HL-60 (cell line): ENCODE data around the gene AKR1C1.
"Not testable (repeated sequence)": the region's sequence is repeated elsewhere in the genome, so short reads cannot be mapped to it uniquely, and the experiment has no call there.

ENCODE experiments used
- DNase-seq, 2 experiments: peaks; one replicate each; pipeline ENCODE4 v3.0.0-alpha.2; 2010 to 2020; ENCODE audit warnings: low read depth in 1 of 2, low spot score in 1 of 2
- H3K27ac ChIP-seq: fragments of 250-450 bp; sonication (Bioruptor Pico); replicated peaks from 2 replicates; pipeline ENCODE4 v1.5.1; 2020; ENCODE audit warnings: mild to moderate bottlenecking, moderate library complexity
- H3K27me3 ChIP-seq: fragments of 250-450 bp; sonication (Bioruptor Pico); 2 replicates; pipeline ENCODE4 v1.5.1; 2021; ENCODE audit warnings: mild to moderate bottlenecking, moderate library complexity; ENCODE audit not compliant: insufficient read depth, poor library complexity, severe bottlenecking
- H3K4me3 ChIP-seq: replicated peaks from 2 replicates; pipeline ENCODE4 v1.5.1; 2011; ENCODE audit warnings: mild to moderate bottlenecking, control low read depth, low read length; ENCODE audit not compliant: insufficient read depth
- GABPA ChIP-seq: IDR thresholded peaks from 2 replicates; pipeline ENCODE4 v1.6.1; 2012; ENCODE audit warnings: low read depth
- POLR2AphosphoS5 ChIP-seq: IDR thresholded peaks from 2 replicates; pipeline ENCODE4 v1.6.1; 2012; ENCODE audit warnings: low read depth
- SPI1 ChIP-seq: IDR thresholded peaks from 2 replicates; pipeline ENCODE4 v1.6.1; 2012; ENCODE audit warnings: low read depth, mild to moderate bottlenecking, borderline replicate concordance
- long read RNA-seq: library from polyadenylated mRNA; unstranded; transcript quantifications from one replicate; pipeline ENCODE4 v2.0.0, GENCODE V29; 2020
- TF ChIP-seq, protein P1 (sequence below): IDR thresholded peaks from 2 replicates; pipeline ENCODE4 v1.6.1; 2012; ENCODE audit warnings: low read depth; ENCODE audit not compliant: insufficient replicate concordance
- TF ChIP-seq, protein P2 (sequence below): IDR thresholded peaks from one replicate; pipeline ENCODE4 v1.5.1; 2011; ENCODE audit warnings: low read length, control low read depth, inconsistent platforms; ENCODE audit not compliant: insufficient read depth

Gene AKR1C1
- long read RNA-seq = 0 reads

DNA sequence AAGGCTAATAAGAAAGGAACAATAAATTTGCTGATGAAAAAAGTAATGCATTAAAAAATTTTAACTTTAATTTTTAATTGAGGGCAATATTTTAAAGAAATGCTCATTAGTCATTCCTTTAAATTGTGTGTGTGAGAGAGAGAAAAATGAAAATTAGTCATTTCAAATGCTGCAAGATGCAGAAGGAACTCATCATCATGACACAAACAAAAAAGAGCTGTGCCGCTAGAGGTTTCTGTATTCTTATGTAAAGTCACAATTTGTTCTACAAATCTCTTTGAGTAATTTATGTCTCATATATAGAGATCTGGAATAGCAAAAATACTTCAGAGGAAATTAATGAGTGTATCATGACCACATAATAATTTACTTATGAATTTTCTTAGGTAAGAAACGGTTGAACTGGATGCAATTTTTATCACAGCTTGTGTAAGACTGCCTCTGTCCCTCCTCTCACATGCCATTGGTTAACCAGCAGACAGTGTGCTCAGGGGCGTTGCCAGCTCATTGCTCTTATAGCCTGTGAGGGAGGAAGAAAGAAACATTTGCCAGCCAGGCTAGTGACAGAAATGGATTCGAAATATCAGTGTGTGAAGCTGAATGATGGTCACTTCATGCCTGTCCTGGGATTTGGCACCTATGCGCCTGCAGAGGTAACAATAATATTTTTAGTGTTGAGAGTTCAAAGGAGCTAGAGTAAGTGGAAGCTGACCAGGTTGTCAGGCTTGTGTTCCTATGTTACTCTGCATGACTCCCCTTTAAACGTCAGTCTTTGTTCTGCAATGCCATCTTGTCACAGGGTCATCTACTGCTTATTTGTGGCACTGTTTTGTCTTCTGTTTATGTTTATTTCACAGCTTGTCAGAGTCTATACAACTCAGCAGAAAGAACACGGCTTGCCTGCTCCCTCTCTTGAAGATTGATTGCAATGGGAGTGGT is at the start of gene AKR1C1:
TSS of gene AKR1C1 (plus strand) at position 540 of the 939 bp plus-strand sequence. CDS start at position 570, 30 bp downstream.
- not testable (repeated sequence) for H3K27me3 ChIP-seq, H3K4me3 ChIP-seq, H3K27ac ChIP-seq, DNase-seq

- no peak overlapping the region for H3K27ac ChIP-seq
- DNase-seq = no peak
- TF ChIP-seq, protein P1, sequence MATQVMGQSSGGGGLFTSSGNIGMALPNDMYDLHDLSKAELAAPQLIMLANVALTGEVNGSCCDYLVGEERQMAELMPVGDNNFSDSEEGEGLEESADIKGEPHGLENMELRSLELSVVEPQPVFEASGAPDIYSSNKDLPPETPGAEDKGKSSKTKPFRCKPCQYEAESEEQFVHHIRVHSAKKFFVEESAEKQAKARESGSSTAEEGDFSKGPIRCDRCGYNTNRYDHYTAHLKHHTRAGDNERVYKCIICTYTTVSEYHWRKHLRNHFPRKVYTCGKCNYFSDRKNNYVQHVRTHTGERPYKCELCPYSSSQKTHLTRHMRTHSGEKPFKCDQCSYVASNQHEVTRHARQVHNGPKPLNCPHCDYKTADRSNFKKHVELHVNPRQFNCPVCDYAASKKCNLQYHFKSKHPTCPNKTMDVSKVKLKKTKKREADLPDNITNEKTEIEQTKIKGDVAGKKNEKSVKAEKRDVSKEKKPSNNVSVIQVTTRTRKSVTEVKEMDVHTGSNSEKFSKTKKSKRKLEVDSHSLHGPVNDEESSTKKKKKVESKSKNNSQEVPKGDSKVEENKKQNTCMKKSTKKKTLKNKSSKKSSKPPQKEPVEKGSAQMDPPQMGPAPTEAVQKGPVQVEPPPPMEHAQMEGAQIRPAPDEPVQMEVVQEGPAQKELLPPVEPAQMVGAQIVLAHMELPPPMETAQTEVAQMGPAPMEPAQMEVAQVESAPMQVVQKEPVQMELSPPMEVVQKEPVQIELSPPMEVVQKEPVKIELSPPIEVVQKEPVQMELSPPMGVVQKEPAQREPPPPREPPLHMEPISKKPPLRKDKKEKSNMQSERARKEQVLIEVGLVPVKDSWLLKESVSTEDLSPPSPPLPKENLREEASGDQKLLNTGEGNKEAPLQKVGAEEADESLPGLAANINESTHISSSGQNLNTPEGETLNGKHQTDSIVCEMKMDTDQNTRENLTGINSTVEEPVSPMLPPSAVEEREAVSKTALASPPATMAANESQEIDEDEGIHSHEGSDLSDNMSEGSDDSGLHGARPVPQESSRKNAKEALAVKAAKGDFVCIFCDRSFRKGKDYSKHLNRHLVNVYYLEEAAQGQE = no peak
- no peak for TF ChIP-seq POLR2AphosphoS5
- TF ChIP-seq, protein P2, sequence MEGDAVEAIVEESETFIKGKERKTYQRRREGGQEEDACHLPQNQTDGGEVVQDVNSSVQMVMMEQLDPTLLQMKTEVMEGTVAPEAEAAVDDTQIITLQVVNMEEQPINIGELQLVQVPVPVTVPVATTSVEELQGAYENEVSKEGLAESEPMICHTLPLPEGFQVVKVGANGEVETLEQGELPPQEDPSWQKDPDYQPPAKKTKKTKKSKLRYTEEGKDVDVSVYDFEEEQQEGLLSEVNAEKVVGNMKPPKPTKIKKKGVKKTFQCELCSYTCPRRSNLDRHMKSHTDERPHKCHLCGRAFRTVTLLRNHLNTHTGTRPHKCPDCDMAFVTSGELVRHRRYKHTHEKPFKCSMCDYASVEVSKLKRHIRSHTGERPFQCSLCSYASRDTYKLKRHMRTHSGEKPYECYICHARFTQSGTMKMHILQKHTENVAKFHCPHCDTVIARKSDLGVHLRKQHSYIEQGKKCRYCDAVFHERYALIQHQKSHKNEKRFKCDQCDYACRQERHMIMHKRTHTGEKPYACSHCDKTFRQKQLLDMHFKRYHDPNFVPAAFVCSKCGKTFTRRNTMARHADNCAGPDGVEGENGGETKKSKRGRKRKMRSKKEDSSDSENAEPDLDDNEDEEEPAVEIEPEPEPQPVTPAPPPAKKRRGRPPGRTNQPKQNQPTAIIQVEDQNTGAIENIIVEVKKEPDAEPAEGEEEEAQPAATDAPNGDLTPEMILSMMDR = no peak
- no peak for TF ChIP-seq SPI1
- no peak for TF ChIP-seq GABPA
Observed at GRCh38 chr10:4914213-4914850, 48.9 kb upstream of the AKR1C1 start.

DNA sequence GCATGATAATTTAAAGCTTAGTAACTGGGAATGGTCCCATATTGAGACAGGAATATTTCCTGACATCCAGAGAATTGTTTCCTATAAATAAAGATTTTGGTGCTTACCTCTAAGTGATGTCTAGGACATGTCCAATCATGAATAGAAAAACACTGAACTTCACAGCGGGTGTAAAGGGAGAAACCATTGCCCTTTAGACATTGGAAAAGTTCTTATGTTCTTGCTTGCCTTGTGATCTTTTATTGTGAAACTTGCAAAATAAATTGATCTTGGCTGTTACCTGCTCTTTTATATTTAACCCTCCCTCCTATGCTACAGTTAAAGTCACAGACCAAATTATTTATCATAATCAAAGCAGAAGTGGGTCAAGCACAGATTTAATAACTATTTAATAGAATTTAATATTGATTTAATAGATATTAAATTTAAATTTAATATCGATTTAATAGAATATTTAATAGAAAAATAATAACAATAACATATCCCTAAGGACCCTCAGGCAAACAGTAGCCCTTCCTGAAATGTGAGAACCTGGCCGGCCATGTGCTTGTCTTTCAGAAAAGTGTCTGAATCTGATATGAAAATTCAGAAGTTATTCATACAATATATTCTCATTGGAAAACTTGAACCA is 47.0 kb upstream of the AKR1C1 start:
- Histone ChIP-seq H3K27me3 (no peaks in the 10 kb centered on the region), H3K4me3 (no peak overlapping the region), H3K27ac (no peak overlapping the region)
- TF ChIP-seq GABPA (no peak), POLR2AphosphoS5 (no peak), SPI1 (no peak)
- TF ChIP-seq, protein P1 = no peak
- TF ChIP-seq, protein P2 = no peak
- no peak for DNase-seq

More at GRCh38 chr10:4914213-4914850, 48.9 kb upstream of the AKR1C1 start:
- H3K27me3 ChIP-seq = no peaks in the 10 kb centered on the region
- no peak overlapping the region for H3K4me3 ChIP-seq

GRCh38 chr10:4918236-4918635 is 45.0 kb upstream of the AKR1C1 start:
- DNase-seq = no peak
- no peaks in the 10 kb centered on the region for H3K27me3 ChIP-seq
- TF ChIP-seq SPI1 (no peak), POLR2AphosphoS5 (no peak), GABPA (no peak)
- TF ChIP-seq, protein P1 = no peak
- TF ChIP-seq, protein P2 = no peak
- no peak overlapping the region for H3K4me3 ChIP-seq
- no peak overlapping the region for H3K27ac ChIP-seq

DNA sequence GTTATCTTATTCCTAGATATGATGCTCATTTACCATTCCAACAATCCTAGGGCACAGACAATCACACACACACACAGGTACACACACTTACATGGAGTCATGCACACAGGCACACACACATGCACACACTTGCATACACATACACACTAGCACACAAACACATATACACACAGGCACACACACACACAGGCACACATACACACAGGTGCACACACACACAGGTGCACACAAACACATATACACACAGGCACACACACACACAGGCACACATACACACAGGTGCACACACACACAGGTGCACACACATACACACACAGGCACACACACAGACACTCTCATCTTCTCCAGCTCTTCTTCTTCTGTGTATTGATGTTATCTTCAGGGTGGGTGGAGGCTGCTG is 38.7 kb upstream of the AKR1C1 start:
- H3K27me3 ChIP-seq, H3K4me3 ChIP-seq, DNase-seq, H3K27ac ChIP-seq: not testable (repeated sequence)
